ENCODE measurements around the gene MAN2B2. TPM values are rescaled to one million over a fixed set of nuclear protein-coding genes. Genes with fewer than 3 reads are reported as not detected.

The MAN2B2 gene
- polyA plus RNA-seq, 1 donor (not counting 4 experiments of a cell fraction or from before 2014, with no cell fraction given), result 7.4 TPM

DNA sequence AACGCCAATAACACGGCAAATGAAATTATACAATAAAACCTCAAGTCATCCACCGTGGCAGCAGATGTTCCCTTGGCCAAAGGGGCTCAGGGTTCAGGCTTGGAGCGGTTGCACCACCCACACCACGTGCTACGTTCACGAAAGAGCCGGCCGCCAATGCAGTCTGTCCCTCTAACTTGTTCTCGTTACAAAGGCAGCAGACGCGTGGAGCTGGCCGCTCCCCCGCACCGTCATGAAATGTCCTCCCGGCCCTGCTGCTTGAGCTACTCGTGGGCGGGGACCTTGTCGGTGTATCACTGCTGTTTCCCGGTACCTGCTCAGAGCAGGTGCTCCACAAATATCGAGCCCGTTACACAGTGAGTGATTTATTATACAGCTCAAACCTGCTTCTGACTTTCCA is 36.4 kb upstream of the MAN2B2 start:
- Histone ChIP-seq H3K4me1 (ENCODE audit: control insufficient read depth, extremely low read depth, insufficient read depth, low read length) (no peaks in the 10 kb centered on the region), H3K9me3 (ENCODE audit: control insufficient read depth, low read depth, low read length) (no peaks in the 10 kb centered on the region), H4K20me1 (ENCODE audit: control insufficient read depth, extremely low read depth, insufficient read depth, low read length) (no peaks in the 10 kb centered on the region), H3K27me3 (ENCODE audit: control insufficient read depth, extremely low read depth, insufficient read depth, low read length) (no peaks in the 10 kb centered on the region), H3K4me2 (ENCODE audit: control insufficient read depth, extremely low read depth, insufficient read depth, low read depth, low read length) (no peak overlapping the region), H3K4me3 (ENCODE audit: control insufficient read depth in 2 of 3, extremely low read depth in 1 of 3, insufficient read depth in 2 of 3, low read depth in 1 of 3, low read length in 3 of 3) (no peak overlapping the region), H3K9me1 (ENCODE audit: control insufficient read depth, extremely low read depth, insufficient read depth, low read length) (no peaks in the 10 kb centered on the region), H3K79me2 (ENCODE audit: control insufficient read depth, insufficient read depth, low read length) (no peaks in the 10 kb centered on the region), H3K27ac (ENCODE audit: control insufficient read depth, insufficient read depth, low read length) (no peak overlapping the region), H3K9ac (ENCODE audit: control insufficient read depth, extremely low read depth, insufficient read depth, low read length) (no peak overlapping the region), H2AFZ (ENCODE audit: control insufficient read depth, low read length) (no peak overlapping the region), H3K36me3 (ENCODE audit: control insufficient read depth in 2 of 2, extremely low read depth in 1 of 2, insufficient read depth in 2 of 2, low read length in 2 of 2) (no peaks in the 10 kb centered on the region)
- FAIRE-seq, result no peak
- dilution Hi-C loops (cut with MboI; ENCODE audit: extremely low pct_ligation_motif_present, low sequenced_read_pairs), result no loop called here
- DNase-seq (ENCODE audit: low read depth, low spot score), result no peak
- TF ChIP-seq, protein P1, sequence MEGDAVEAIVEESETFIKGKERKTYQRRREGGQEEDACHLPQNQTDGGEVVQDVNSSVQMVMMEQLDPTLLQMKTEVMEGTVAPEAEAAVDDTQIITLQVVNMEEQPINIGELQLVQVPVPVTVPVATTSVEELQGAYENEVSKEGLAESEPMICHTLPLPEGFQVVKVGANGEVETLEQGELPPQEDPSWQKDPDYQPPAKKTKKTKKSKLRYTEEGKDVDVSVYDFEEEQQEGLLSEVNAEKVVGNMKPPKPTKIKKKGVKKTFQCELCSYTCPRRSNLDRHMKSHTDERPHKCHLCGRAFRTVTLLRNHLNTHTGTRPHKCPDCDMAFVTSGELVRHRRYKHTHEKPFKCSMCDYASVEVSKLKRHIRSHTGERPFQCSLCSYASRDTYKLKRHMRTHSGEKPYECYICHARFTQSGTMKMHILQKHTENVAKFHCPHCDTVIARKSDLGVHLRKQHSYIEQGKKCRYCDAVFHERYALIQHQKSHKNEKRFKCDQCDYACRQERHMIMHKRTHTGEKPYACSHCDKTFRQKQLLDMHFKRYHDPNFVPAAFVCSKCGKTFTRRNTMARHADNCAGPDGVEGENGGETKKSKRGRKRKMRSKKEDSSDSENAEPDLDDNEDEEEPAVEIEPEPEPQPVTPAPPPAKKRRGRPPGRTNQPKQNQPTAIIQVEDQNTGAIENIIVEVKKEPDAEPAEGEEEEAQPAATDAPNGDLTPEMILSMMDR (optimal IDR thresholded peaks at IDR 0.05 in 1 of 3, IDR thresholded peaks at IDR 0.05 in 1 of 3, conservative IDR thresholded peaks at IDR 0.05 in 1 of 3; ENCODE audit: extremely low read depth in 1 of 3, insufficient read depth in 2 of 3, low read length in 3 of 3), result no peak

DNA sequence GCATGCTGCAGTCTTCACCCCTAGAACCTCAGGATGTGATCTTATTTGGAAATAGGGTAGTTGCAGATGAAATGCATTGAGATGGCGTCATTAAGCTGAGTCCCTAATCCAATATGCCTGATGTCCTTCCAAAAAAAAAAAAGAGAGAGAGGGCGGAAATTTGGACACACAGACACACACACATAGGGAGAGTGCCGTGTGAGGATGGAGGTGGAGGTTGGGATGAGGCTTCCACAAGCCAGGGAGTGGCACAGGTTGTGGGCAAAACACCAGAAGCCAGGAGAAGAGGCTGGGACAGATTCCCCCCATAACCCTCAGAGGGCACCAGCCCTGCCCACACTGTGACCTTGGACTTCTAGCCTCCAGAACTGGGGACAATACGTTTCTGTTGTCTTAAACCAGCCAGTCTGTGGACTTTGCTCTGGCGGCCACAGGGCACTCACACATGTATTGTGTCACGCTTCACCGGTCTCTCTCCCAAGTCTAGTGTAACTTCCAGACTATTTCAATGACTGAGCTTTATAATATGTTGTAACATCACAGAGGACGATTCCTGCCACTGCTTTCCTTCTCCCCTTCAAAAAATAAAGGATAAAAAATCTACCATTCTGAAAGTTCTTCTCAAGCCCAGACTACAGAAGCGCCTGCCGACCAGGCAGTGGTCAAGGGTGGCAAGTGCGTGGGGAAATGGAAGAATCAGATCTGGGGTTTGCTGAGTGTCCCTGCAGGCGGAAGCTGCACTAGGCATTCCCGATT is 35.8 kb upstream of the MAN2B2 start:
- no peaks in the 10 kb centered on the region for H3K27me3 ChIP-seq (ENCODE audit: control insufficient read depth, extremely low read depth, insufficient read depth, low read length)
- no peaks in the 10 kb centered on the region for H3K4me1 ChIP-seq (ENCODE audit: control insufficient read depth, extremely low read depth, insufficient read depth, low read length)
- H3K9me1 ChIP-seq (ENCODE audit: control insufficient read depth, extremely low read depth, insufficient read depth, low read length), result no peaks in the 10 kb centered on the region
- no peaks in the 10 kb centered on the region for H3K9me3 ChIP-seq (ENCODE audit: control insufficient read depth, low read depth, low read length)
- no peaks in the 10 kb centered on the region for H3K79me2 ChIP-seq (ENCODE audit: control insufficient read depth, insufficient read depth, low read length)
- FAIRE-seq (no peak), DNase-seq (ENCODE audit: low read depth, low spot score) (no peak)
- dilution Hi-C loops (cut with MboI; ENCODE audit: extremely low pct_ligation_motif_present, low sequenced_read_pairs), result no loop called here
- no peaks in the 10 kb centered on the region for H3K36me3 ChIP-seq (ENCODE audit: control insufficient read depth in 2 of 2, extremely low read depth in 1 of 2, insufficient read depth in 2 of 2, low read length in 2 of 2)
- no peak overlapping the region for H3K9ac ChIP-seq (ENCODE audit: control insufficient read depth, extremely low read depth, insufficient read depth, low read length)
- H2AFZ ChIP-seq (ENCODE audit: control insufficient read depth, low read length), result no peak overlapping the region
- H3K4me2 ChIP-seq (ENCODE audit: control insufficient read depth, extremely low read depth, insufficient read depth, low read depth, low read length), result no peak overlapping the region
- TF ChIP-seq EZH2 (IDR thresholded peaks at IDR 0.05; ENCODE audit: low read length), result no peak
- TF ChIP-seq, protein P1 (optimal IDR thresholded peaks at IDR 0.05 in 1 of 3, IDR thresholded peaks at IDR 0.05 in 1 of 3, conservative IDR thresholded peaks at IDR 0.05 in 1 of 3; ENCODE audit: extremely low read depth in 1 of 3, insufficient read depth in 2 of 3, low read length in 3 of 3), result no peak
- H4K20me1 ChIP-seq (ENCODE audit: control insufficient read depth, extremely low read depth, insufficient read depth, low read length), result no peaks in the 10 kb centered on the region
- no peak overlapping the region for H3K4me3 ChIP-seq (ENCODE audit: control insufficient read depth in 2 of 3, extremely low read depth in 1 of 3, insufficient read depth in 2 of 3, low read depth in 1 of 3, low read length in 3 of 3)
- H3K27ac ChIP-seq (ENCODE audit: control insufficient read depth, insufficient read depth, low read length), result no peak overlapping the region
